ENCODE results near the gene IL27RA. TPM values are rescaled to one million over a fixed set of nuclear protein-coding genes. Genes with fewer than 3 reads are reported as not detected.

The IL27RA gene
- total RNA-seq, 1 donor from 2014 or later: 16.2 TPM

- H3K4me1 ChIP-seq: no peaks in the 10 kb centered on the region
- peaks cover 9% of the 10 kb centered on the region for H3K9me3 ChIP-seq
- intact Hi-C loops (cut with DNase I): no loop called here
- no peak for TF ChIP-seq CTCF (IDR thresholded peaks at IDR 0.05)
- ATAC-seq: no peak
- H3K36me3 ChIP-seq: peaks cover 11% of the 10 kb centered on the region
- H3K27ac ChIP-seq: no peak overlapping the region
- no peak for DNase-seq
- peak overlapping the region; percentile 49 for H3K4me3 ChIP-seq
- no peaks in the 10 kb centered on the region for H3K27me3 ChIP-seq
Measured at GRCh38 chr19:14088634-14089411, 57.3 kb downstream of the IL27RA start.

- TF ChIP-seq CTCF (IDR thresholded peaks at IDR 0.05): peak; percentile 18
- H3K27me3 ChIP-seq: no peaks in the 10 kb centered on the region
- H3K4me1 ChIP-seq: no peaks in the 10 kb centered on the region
- intact Hi-C loops (cut with DNase I): no loop called here
- no peak for ATAC-seq
- no peak for DNase-seq
- peak overlapping the region; percentile 49 for H3K4me3 ChIP-seq
- H3K9me3 ChIP-seq: peaks cover 9% of the 10 kb centered on the region
- no peak overlapping the region for H3K27ac ChIP-seq
- peaks cover 11% of the 10 kb centered on the region for H3K36me3 ChIP-seq
Measured at GRCh38 chr19:14089412-14089661, 57.8 kb downstream of the IL27RA start.

- ATAC-seq: peak; percentile 3
- intact Hi-C loops (cut with DNase I): no loop called here
Measured at GRCh38 chr19:14089662-14090508, 58.3 kb downstream of the IL27RA start.

GRCh38 chr19:14090509-14091080 is 59.0 kb downstream of the IL27RA start, which contains the start of gene SAMD1:
SAMD1 (minus strand) TSS chr19:14090751.
- no peak for TF ChIP-seq CTCF (IDR thresholded peaks at IDR 0.05)
- intact Hi-C loops (cut with DNase I): no loop called here
- peaks cover 9% of the 10 kb centered on the region for H3K9me3 ChIP-seq
- H3K36me3 ChIP-seq: peaks cover 11% of the 10 kb centered on the region
- H3K27me3 ChIP-seq: no peaks in the 10 kb centered on the region
- ATAC-seq (peak; percentile 84), DNase-seq (peak; percentile 95)
- no peaks in the 10 kb centered on the region for H3K4me1 ChIP-seq
- H3K27ac ChIP-seq: peak within 1 kb of the TSS; percentile 76
- H3K4me3 ChIP-seq: peak within 1 kb of the TSS; percentile 66

More at GRCh38 chr19:14089662-14090508, 58.3 kb downstream of the IL27RA start:
- TF ChIP-seq CTCF (IDR thresholded peaks at IDR 0.05): no peak
- Histone ChIP-seq H3K4me3 (peak overlapping the region; percentile 66), H3K27me3 (no peaks in the 10 kb centered on the region), H3K36me3 (peaks cover 11% of the 10 kb centered on the region), H3K4me1 (no peaks in the 10 kb centered on the region), H3K27ac (peak overlapping the region; percentile 55), H3K9me3 (peaks cover 9% of the 10 kb centered on the region)
- peak; percentile 83 for DNase-seq

GRCh38 chr19:14091081-14091812 is 59.7 kb downstream of the IL27RA start:
- peaks cover 9% of the 10 kb centered on the region for H3K9me3 ChIP-seq
- H3K36me3 ChIP-seq: peaks cover 12% of the 10 kb centered on the region
- peak overlapping the region; percentile 66 for H3K4me3 ChIP-seq
- H3K4me1 ChIP-seq: no peaks in the 10 kb centered on the region
- ATAC-seq (peak; percentile 89), DNase-seq (peak; percentile 81)
- TF ChIP-seq CTCF (IDR thresholded peaks at IDR 0.05): peak; percentile 36
- H3K27me3 ChIP-seq: no peaks in the 10 kb centered on the region
- H3K27ac ChIP-seq: peak overlapping the region; percentile 76
- intact Hi-C loops (cut with DNase I): no loop called here
